NCI-H2227 (cell line): ENCODE measurements around the gene OR10AD1.
"Not testable (repeated sequence)": the region's sequence is repeated elsewhere in the genome, so short reads cannot be mapped to it uniquely, and the experiment has no call there.

Source experiments
- DNase-seq: peaks from one replicate; lab custom pipeline; 2025; ENCODE audit not compliant: unreplicated experiment; lab: John Stamatoyannopoulos, UW

The OR10AD1 gene

DNA sequence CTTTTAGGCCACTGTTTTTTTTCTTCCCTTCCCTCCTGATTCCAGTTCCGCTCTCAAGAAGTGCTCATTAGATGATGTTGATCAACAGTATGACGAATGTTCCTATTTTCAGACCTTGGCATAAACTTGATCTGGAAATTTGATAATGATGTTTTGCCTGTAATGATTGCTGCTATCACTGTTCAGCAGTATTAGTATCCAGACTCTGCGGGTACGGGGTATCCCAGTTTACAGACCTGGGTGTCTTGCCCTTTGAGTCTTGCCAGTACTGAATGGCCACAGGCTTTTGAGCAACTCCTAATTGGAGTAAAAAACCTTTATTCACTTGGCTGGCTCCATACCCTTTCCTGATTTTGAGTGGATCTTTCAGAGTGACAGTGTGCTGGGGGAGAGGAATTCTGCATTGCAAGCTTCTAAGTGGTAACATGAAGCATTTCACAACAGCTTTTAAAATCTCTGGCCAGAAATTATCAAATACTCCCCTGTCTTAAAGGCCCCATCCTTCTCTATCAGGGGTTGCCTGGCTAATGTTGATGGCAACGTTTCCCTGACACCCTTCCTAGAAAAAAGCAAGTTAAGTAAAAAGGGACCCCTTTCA lies 39.8 kb downstream of the OR10AD1 start:
- no peak for DNase-seq

DNA sequence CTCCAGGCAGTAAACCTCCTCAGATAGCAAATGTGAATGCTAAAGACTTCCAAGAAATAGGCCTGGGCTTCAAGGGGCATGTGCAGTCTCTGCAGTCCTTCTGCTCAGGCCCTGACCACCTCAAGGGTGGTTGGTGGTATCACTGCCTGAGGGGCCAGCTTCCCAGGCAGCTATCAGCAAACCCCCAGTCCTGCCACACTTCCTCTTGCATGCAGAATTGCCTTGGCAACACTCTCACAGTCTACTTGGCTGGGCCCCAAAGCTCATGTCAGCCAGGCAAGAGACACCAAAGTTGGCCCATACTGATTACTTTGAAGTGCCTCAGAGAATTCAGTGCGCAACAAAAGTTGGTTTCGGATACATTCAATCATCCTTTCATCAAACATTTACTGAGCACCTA lies 42.3 kb downstream of the OR10AD1 start:
- DNase-seq, result no peak

DNA sequence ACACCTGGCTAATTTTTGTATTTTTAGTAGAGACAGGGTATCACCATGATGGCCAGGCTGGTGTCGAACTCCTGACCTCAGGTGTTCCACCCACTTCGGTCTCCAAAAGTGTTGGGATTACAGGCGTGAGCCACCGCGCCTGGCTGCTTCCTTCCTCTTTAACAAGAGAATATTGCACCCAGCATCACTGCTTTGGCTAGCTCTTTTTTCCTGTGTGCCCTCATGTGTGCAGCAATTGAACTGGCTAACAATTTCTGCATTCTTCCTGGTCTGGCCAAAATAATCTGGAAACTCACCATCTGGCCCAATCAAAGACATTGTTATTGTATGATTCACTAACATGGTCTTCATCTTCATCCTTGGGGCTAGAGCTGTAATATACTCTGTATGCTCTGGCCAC lies 43.0 kb downstream of the OR10AD1 start:
- no peak for DNase-seq

DNA sequence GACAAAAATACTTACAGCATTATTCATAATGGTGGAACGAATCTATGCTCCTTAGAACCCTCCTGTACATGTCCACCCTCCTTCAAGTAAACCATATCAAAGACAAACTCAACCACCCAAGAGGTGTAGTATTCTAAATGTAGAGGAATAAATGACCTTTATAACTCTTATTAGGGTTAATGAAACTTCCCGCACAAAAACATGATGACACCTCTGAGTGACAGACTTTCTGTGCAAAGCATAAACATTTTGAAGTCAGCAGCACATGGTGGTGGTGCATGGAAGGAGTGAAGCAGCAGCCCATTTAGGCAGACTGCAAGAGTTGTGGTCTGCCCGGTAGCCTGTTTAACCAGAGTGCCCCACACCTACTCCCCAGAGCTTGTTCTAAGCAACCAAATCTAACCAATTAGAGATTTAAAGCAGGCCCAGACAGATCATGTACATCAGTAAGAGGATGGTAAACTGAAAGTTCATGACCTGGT lies 45.2 kb downstream of the OR10AD1 start:
- DNase-seq, result no peak

DNA sequence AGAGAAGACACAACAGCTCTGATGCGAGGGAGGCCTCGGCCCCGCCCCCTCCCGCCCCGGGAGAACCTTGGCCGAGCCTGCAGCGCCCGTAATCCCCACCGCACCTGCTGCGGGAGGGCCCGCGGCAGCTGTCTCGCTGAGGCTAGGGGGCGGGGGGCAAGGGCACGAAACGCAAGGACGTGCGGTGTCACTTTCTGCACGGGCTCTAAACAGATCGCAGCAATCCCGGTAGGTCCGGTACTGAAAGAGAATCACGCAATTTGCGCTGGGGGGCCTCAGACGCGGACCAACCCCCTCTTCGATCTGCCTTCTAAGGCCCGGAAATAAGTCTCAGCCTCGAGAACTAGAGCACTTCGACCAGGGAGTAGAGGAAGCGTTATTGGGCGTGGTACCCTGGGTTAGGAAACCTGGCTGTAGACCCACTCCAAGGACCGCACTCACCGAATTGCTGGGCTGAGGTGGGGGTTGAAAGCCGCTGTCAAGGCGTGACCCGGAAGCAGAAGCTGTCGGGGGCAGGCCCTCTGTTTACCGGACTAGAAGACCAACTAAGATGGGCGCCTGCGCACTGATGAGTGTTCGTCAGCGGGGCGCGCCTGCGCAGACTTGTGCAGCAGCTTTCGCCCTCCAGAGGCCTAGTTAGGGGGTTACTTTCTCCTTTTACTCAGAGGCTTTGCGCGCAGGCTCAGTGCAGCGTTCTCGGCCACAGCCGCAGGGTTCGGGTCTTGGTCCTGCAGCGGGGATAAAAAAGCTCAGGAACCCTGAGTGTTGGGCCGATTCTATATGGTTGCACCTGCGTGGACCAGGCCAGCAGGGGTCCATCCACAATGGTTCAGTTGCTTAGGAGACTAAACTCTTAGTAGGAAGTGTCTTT lies 45.8 kb downstream of the OR10AD1 start, which contains the start of gene ASB8:
ASB8 (minus strand) TSS at position 498 of the 871 bp plus-strand sequence. CDS start 4,019 bp downstream, outside the sequence.
- peak; percentile 96 for DNase-seq

DNA sequence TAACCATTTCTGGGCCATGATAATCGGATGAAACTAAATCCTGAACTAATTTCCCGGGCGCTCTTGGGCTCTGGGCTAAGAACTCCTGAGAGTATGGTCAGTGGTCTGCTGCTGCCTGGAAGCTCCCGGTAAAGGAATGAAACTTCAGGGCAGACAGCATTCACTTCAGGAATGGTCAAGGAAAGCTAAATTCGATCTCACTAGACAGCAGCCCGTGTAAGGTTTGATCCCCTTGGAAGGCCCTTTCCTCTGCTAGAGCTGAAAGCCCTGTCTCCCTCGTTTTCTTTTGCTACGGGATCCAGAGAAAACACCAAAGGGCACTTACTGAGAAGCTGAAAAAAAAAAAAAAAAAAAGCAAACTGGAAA lies 46.5 kb downstream of the OR10AD1 start:
- DNase-seq, result no peak

DNA sequence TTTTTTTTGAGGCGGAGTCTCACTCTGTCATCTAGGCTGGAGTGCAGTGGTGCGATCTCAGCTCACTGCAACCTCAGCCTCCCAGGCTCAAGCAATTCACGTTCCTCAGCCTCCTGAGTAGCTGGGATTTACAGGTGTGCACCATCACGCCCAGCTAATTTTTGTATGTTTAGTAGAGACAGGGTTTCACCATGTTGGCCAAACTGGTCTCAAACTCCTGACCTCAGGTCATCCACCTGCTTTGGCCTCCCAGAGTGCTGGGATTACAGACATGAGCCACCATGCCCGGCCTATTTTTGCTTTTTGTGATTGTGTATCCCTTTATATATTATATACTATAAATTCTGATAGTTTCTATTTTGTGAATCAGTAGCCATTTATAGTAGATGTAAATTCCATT lies 47.3 kb downstream of the OR10AD1 start:
- not testable (repeated sequence) for DNase-seq
